A549 treated with Mapracorat at 1 μM for 4 hours (cell line): ENCODE data around the gene ZNF266. TPM values are rescaled to one million over a fixed set of nuclear protein-coding genes. Genes with fewer than 3 reads are reported as not detected.

Experiments
- total RNA-seq: library from RNA; stranded (reverse); fragments of 200-300 nt; extraction: Qiagen RNA extraction; gene quantifications from 5 replicates; pipeline ENCODE4 v1.2.3, GENCODE V29; 2022

ZNF266 gene
- 3.1 to 4.3 TPM (median 3.4 TPM) in 5 replicates for total RNA-seq

DNA sequence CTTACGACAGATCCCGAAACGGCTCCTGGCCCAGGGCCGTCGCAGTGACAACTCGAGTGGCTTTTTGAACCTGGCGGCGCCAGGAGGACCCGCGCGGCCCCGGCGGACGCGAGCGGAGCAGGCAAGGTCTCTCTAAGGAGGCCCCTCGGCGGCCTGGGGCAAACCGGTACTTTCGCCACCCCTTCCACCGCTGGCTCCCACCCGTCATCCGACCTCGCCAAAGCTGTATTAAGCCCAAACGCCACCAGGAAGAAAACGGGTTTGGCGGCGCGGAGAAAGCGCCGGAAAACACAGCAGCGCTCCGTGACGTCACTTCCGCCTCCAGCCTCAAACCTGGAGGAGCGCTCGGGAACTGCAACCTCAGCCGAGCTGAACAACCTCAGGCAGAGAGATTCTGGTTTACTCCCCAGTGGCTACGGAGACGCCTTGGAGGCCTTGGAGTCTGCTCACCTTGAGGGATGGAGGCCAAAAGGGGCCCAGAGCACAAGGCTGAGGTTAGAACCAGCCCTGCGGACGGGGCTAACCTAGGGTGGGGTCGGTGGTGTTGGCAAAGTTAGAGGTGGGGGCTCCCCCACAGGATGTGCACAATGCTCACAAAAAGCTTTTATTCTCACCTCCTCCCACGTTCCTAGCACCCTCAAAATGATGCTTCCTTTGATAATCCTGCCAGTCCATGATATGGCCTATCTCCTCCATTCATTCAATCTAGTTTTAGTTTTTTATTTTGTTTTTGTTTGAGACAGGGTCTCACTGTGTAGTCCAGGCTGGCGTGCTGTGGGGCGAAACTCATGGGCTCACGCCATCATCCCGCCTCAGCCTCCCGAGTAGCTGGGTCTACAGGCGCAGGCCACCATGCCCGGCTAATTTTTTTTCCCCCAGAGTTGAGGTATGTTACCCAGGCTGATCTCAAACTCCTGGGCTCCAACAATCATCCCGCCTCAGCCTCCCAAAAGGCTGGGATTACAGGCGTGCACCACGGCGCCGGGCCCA is at the start of gene ZNF266:
Gene ZNF266, minus strand, starts transcription at position 295 of the 990 bp plus-strand sequence. CDS start 15,484 bp downstream, outside the sequence.

DNA sequence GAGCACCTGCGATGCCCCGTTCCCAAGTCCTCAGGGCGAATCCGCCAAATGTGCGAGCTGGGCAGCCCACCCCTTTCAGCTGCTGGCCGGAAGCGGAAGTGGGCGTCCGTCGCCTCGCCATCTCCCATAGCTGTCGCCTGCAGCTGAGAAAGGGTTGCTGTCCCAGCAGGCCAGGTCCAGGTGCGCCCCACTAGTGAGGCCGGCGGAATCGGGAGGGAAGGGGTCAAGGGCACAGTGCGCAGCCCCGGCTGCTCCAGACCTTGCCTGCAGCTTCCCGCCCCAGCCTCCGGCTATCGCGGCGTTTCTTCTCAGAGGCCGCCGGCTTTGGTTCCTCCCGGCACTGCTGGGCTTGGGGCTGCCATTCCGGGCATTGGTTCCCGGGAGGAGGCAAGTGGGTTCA is 72.5 kb downstream of the ZNF266 start, which contains the start of gene ZNF177:
Gene ZNF177, plus strand, starts transcription at position 109 of the 400 bp plus-strand sequence. CDS start 15,299 bp downstream, outside the sequence.

Other genes starting within 250 kb of the ZNF266 start
- not detected in 5 replicates for gene OR7D4, start 216.0 kb downstream of the ZNF266 start, total RNA-seq
- not detected in 5 replicates for gene OR7E24, start 184.6 kb downstream of the ZNF266 start, total RNA-seq
- 0.70 to 2.1 TPM (median 1.4 TPM) in 5 replicates for gene ZNF699, start 125.7 kb downstream of the ZNF266 start, total RNA-seq
- gene ZNF559, start 111.4 kb downstream of the ZNF266 start, total RNA-seq, result 4.4 to 4.9 TPM (median 4.5 TPM) in 5 replicates
- gene ZNF177, start 72.6 kb downstream of the ZNF266 start, total RNA-seq, result 0.30 to 0.76 TPM (median 0.41 TPM) in 5 replicates
- not detected in 5 replicates for gene ZNF560, start 63.0 kb upstream of the ZNF266 start, total RNA-seq
- gene ZNF426, start 103.1 kb upstream of the ZNF266 start, total RNA-seq, result 0.73 to 1.2 TPM (median 1.1 TPM) in 5 replicates
- gene ZNF121, start 148.9 kb upstream of the ZNF266 start, total RNA-seq, result 2.8 to 3.7 TPM (median 2.9 TPM) in 5 replicates
- 8.3 to 10.7 TPM (median 9.6 TPM) in 5 replicates for gene ZNF561, start 185.7 kb upstream of the ZNF266 start, total RNA-seq
- 4.9 to 6.9 TPM (median 6.2 TPM) in 5 replicates for gene ZNF562, start 239.5 kb upstream of the ZNF266 start, total RNA-seq